ENCODE data around the gene TBRG1.

TBRG1 gene

DNA sequence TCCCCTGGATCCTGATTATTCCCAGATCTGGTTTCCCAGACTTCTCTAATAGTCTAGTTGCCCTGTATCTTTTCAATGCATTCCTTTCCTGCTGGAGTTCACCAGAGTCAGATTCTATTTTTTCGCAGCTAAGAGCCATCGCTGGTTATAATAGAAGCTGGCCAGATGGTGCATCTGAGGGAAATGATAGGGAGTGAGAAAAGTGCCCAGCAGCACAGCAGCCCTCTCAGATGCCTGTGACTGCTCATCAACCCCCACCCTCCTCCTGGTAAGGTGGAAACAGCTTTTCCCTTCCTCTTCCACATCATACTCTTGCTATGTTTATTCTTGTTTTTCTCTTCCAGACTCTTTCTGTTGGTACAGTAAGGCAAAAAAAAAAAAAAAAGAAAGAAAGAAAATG is 40.1 kb upstream of the TBRG1 start:
- H3K79me2 ChIP-seq: no peaks in the 10 kb centered on the region
- TF ChIP-seq, protein P1, sequence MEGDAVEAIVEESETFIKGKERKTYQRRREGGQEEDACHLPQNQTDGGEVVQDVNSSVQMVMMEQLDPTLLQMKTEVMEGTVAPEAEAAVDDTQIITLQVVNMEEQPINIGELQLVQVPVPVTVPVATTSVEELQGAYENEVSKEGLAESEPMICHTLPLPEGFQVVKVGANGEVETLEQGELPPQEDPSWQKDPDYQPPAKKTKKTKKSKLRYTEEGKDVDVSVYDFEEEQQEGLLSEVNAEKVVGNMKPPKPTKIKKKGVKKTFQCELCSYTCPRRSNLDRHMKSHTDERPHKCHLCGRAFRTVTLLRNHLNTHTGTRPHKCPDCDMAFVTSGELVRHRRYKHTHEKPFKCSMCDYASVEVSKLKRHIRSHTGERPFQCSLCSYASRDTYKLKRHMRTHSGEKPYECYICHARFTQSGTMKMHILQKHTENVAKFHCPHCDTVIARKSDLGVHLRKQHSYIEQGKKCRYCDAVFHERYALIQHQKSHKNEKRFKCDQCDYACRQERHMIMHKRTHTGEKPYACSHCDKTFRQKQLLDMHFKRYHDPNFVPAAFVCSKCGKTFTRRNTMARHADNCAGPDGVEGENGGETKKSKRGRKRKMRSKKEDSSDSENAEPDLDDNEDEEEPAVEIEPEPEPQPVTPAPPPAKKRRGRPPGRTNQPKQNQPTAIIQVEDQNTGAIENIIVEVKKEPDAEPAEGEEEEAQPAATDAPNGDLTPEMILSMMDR (IDR thresholded peaks at IDR 0.05): no peak
- H3K4me2 ChIP-seq (ENCODE audit: low read length): no peak overlapping the region
- H3K4me3 ChIP-seq (ENCODE audit: low read depth, low read length): no peak overlapping the region
- no peaks in the 10 kb centered on the region for H3K9me3 ChIP-seq (ENCODE audit: control insufficient read depth, low read length)
- no peaks in the 10 kb centered on the region for H3K36me3 ChIP-seq (ENCODE audit: control insufficient read depth, insufficient read depth, low read length)
- no peak overlapping the region for H3K9ac ChIP-seq
- H3K27ac ChIP-seq: no peak overlapping the region
- no peak overlapping the region for H2AFZ ChIP-seq
- no peaks in the 10 kb centered on the region for H3K4me1 ChIP-seq
- no peaks in the 10 kb centered on the region for H3K27me3 ChIP-seq (ENCODE audit: control insufficient read depth, insufficient read depth, low read length)

GRCh38 chr11:124583781-124584180 is 38.9 kb upstream of the TBRG1 start:
- TF ChIP-seq, protein P1 (IDR thresholded peaks at IDR 0.05): no peak
- H2AFZ ChIP-seq: no peak overlapping the region
- no peak overlapping the region for H3K4me3 ChIP-seq (ENCODE audit: low read depth, low read length)
- H3K9ac ChIP-seq: no peak overlapping the region
- no peak overlapping the region for H3K4me2 ChIP-seq (ENCODE audit: low read length)
- no peaks in the 10 kb centered on the region for H3K9me3 ChIP-seq (ENCODE audit: control insufficient read depth, low read length)
- H3K4me1 ChIP-seq: no peaks in the 10 kb centered on the region
- H3K36me3 ChIP-seq (ENCODE audit: control insufficient read depth, insufficient read depth, low read length): no peaks in the 10 kb centered on the region
- no peaks in the 10 kb centered on the region for H3K79me2 ChIP-seq
- no peak overlapping the region for H3K27ac ChIP-seq
- no peaks in the 10 kb centered on the region for H3K27me3 ChIP-seq (ENCODE audit: control insufficient read depth, insufficient read depth, low read length)

DNA sequence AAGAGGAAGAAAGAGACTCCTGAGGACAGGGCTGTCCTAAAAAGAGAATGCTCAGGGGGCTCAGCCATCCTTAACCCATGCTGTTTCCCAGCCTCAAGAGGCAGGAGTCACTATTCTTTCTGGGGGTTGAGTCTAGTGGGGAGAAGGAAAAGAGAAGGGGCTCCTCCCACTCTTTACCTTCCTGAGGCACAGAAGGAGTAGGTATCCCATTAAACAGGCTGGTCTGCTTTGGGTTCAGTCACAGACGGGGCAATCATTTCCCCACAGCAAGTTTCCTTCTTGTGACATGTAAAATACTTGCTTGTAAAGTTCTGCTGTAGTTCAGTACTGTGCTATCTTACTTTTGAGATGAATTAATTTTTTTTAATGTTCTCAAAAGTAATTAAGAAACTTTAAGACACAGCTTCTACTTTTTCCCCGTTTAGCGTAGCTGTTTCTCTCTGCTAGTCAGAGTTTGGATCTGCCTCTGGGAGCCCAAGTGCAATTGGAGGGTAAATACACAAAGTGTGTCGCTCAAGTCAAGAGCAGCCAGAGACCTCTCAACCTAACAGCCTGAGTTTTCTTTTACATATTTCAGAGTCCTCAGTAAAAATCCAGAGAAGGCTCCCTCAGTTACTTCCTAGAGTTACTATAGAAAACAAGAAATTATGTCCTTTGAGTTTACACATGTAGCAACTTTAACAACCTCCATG is 37.8 kb upstream of the TBRG1 start:
- no peaks in the 10 kb centered on the region for H3K36me3 ChIP-seq (ENCODE audit: control insufficient read depth, insufficient read depth, low read length)
- H3K4me2 ChIP-seq (ENCODE audit: low read length): no peak overlapping the region
- no peaks in the 10 kb centered on the region for H3K79me2 ChIP-seq
- no peak overlapping the region for H3K9ac ChIP-seq
- no peaks in the 10 kb centered on the region for H3K27me3 ChIP-seq (ENCODE audit: control insufficient read depth, insufficient read depth, low read length)
- H2AFZ ChIP-seq: no peak overlapping the region
- H3K4me1 ChIP-seq: no peaks in the 10 kb centered on the region
- TF ChIP-seq, protein P1 (IDR thresholded peaks at IDR 0.05): no peak
- no peak overlapping the region for H3K4me3 ChIP-seq (ENCODE audit: low read depth, low read length)
- no peak overlapping the region for H3K27ac ChIP-seq
- no peaks in the 10 kb centered on the region for H3K9me3 ChIP-seq (ENCODE audit: control insufficient read depth, low read length)

DNA sequence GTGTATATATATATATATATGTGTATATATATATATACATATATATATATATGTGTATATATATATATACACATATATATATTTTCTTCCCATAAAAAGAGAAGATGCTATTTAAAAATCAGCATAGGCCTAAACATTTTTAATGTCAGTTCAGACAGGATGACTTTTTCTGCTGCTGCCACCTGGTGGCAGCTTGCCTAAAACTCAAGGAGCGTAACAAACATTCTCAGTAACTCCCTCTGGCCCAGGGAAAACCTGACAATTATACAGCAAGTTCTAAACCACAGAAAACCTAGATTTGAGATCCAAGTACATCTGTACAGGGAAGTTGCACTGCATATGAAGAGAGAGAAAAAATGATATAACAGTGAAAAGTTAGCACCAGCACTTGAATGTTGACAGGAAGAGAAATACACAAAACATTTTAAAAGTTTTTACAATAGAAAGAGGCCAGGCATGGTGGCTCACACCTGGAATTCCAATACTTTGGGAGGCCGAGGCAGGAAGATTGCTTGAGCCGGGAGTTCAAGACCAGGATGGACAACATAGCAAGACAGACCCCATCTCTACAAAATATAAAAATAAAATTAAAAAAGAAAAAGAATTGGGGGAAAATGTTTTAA is 36.3 kb upstream of the TBRG1 start:
- H3K36me3 ChIP-seq (ENCODE audit: control insufficient read depth, insufficient read depth, low read length): no peaks in the 10 kb centered on the region
- H3K9ac ChIP-seq: no peak overlapping the region
- H3K79me2 ChIP-seq: no peaks in the 10 kb centered on the region
- no peak overlapping the region for H3K4me2 ChIP-seq (ENCODE audit: low read length)
- TF ChIP-seq, protein P1 (IDR thresholded peaks at IDR 0.05): peak; percentile 31
- H3K4me1 ChIP-seq: no peaks in the 10 kb centered on the region
- H2AFZ ChIP-seq: no peak overlapping the region
- H3K9me3 ChIP-seq (ENCODE audit: control insufficient read depth, low read length): no peaks in the 10 kb centered on the region
- H3K27ac ChIP-seq: no peak overlapping the region
- H3K27me3 ChIP-seq (ENCODE audit: control insufficient read depth, insufficient read depth, low read length): no peaks in the 10 kb centered on the region
- H3K4me3 ChIP-seq (ENCODE audit: low read depth, low read length): no peak overlapping the region

DNA sequence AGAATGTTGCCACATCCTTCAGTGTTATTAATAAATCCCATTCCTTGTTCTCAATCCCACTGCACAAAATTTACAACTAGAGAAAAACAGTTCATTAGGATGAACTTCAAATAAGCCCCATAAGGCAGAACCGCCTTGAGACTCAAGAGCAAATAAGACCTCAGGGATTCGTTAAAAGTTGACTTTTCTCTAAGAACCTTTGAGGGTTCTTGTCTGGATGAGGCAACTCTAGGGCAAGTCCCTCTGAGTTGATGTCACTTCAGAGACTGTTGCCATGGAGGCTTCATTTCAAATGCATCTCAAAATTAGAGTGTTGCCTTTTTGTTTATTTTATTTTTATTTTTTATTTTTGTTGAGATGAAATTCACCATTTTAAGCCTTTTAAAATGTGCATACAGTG is 31.2 kb upstream of the TBRG1 start:
- Histone ChIP-seq H2AFZ (no peak overlapping the region), H3K9me3 (ENCODE audit: control insufficient read depth, low read length) (no peaks in the 10 kb centered on the region), H3K79me2 (no peaks in the 10 kb centered on the region), H3K4me2 (ENCODE audit: low read length) (no peak overlapping the region), H3K36me3 (ENCODE audit: control insufficient read depth, insufficient read depth, low read length) (no peaks in the 10 kb centered on the region), H3K27ac (no peak overlapping the region), H3K27me3 (ENCODE audit: control insufficient read depth, insufficient read depth, low read length) (no peaks in the 10 kb centered on the region), H3K4me1 (no peaks in the 10 kb centered on the region), H3K4me3 (ENCODE audit: low read depth, low read length) (no peak overlapping the region), H3K9ac (no peak overlapping the region)
- TF ChIP-seq, protein P1 (IDR thresholded peaks at IDR 0.05): no peak

Measured in parathyroid adenoma (tissue), 2 donors.